Fibroblast of skin of right biceps (primary cell): ENCODE measurements around the gene SYP.

Source experiments
- DNase-seq: peaks from one replicate; pipeline ENCODE4 v3.0.0-alpha.2; 2013

The SYP gene

DNA sequence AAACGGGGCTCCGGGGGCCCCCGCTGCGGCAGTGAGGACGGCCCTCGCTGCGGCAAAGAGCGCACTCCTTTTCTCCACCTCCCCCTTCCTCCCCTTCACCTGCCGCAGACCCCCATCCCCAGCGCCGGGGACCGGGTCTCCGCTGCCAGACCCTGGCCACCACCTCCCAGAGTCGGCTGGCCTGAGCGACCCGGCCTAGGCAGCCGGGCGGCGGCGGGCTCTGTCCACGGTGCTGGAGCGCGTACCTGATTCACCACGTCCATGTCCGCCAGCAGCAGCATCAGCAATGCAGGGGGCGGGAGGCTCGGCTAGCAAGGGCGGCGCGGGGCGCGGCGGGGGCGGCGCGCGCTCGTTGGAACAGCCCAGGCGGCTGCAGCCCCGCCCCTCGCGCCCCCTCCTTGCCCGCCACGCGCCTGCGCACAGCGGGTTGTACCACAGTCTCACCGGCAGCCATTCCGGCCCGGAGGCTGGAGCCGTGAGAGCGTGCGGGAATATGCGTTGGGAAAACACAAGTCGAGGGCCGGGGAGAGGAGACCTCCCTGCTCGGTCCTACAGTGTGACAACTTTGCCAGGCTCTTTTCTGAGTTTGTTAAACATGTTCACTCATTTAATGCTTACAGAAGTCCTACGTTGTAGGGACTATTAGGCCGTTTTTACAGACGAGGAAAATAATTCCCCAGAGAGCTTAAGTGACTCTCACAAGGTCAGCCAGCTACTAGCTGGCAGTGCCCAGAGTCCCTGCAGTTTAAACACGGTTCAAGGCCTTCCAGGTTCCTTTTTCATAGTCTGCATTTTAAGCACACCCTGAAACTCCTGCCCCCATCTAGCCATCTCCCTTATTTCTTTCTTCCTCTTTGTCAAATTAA, at the start of gene SYP:
SYP (minus strand) TSS at position 288 of the 866 bp plus-strand sequence; CDS start at position 281, 7 bp downstream.
- peak; percentile 87 for DNase-seq

DNA sequence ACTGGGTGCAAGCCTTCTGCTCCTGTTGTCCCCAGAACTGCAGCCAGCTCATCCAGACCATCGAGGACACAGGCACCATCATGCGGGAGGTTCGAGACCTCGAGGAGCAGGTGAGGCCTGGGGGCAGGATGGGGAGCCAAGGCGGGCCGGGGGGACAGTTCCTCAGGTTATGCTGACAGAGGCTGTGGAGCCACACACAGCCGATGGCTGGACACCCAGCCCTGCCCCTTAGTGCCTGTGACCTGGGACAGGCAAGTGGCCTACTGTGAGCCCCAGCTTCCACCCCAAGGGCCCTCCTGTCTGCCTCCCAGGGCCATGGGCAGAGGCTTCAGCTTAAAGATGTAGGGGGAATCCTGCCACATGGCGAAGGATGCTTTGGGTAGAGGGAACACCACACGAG, 49.6 kb upstream of the SYP start:
- no peak for DNase-seq

DNA sequence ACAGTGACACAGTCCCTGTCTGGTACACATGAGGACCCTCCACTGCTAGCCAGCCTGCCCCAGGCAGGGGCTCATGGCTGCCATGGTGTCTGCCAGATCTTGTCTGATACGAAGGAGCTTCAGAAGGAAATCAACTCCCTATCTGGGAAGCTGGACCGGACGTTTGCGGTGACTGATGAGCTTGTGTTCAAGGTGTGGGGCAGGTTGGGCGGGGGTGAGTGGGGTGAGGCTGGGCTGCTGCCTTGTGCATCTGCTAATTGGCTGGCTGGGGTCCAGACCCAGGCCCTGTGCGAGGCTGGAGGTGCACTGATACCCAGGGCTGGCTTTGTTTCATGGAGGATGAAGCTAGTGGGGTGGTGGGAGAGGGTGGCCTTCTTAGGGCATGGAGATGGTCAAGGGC, 49.1 kb upstream of the SYP start:
- no peak for DNase-seq

DNA sequence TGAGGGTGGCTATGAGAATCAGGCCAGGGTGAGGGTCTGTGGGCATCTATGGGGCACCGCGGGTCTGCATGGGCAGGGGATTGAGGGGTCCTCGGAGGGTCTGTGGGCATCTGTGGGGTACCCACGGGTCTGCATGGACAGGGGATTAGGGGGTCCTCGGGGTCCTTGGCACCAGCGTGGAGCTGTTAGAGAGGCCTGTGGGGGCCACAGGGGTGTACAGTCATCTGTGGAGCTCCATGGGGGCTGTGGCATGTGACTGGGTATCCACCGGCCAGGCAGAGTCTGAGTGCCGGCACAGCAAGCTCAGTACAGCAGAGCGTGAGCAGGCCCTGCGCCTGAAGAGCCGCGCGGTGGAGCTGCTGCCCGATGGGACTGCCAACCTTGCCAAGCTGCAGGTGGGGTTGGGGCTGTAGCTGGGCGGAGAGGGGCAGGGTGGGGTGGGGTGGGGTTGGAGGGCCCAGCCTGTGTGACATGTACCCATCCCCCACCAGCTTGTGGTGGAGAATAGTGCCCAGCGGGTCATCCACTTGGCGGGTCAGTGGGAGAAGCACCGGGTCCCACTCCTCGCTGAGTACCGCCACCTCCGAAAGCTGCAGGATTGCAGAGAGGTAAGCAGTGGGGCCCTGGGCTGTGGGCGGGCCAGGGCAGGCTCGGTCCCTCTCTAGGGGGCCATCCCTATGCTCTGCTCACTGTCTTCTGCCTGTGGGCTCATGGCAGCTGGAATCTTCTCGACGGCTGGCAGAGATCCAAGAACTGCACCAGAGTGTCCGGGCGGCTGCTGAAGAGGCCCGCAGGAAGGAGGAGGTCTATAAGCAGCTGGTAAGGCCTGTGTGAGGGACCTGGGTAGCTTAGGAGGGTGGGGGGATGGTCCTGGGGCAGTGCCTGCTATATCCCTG, 48.2 kb upstream of the SYP start:
- DNase-seq: no peak

DNA sequence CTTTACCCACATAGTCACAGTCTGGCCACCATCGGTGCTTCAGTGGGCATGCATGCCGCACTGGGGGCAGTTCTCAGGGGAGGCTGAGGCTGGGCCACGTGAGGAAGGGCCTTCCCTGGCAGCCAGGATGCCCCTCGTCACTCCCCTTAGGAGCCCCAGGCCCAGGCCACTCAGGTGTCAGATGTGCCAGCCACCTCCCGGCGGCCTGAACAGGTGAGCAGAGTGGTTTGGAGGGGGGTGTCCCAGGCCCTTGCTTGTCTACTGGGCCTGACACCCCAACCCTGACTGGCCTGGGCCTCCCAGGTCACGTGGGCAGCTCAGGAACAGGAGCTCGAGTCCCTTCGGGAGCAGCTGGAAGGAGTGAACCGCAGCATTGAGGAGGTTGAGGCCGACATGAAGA, 47.4 kb upstream of the SYP start:
- DNase-seq: no peak

DNA sequence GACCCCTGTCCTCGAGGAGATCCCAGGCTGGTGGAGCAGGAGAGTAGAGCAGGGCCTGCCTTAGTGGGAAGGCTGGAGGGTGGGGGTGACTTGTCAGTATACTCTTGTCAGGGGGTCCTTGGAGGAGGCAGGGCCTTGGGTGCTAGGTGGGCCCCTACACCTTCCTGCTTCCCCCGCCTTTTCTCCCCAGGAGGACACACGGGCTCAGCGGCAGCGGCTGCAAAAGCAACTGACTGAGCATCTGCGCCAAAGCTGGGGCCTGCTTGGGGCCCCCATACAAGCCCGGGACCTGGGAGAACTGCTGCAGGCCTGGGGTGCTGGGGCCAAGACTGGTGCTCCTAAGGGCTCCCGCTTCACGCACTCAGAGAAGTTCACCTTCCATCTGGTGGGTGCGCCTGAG, 46.5 kb upstream of the SYP start:
- no peak for DNase-seq

DNA sequence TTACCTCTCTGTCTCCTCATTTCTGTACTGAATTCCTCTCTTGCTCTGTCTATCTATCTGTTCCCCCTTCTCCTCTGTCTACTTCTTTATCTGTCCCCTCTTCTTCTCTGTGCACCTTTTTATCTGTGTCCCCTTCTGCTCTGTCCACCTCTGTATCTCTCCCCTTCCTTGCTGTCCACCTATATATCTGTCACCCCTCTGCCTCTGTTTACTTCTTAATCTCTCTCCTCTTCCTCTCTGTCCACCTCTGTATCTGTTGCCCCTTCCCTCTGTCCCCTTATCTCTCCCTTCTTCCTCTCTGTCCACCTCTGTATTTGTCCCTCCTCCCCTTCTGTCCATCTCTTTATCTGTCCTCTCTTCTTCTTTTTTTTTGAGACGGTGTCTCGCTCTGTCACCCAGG, 44.2 kb upstream of the SYP start:
- no peak for DNase-seq

DNA sequence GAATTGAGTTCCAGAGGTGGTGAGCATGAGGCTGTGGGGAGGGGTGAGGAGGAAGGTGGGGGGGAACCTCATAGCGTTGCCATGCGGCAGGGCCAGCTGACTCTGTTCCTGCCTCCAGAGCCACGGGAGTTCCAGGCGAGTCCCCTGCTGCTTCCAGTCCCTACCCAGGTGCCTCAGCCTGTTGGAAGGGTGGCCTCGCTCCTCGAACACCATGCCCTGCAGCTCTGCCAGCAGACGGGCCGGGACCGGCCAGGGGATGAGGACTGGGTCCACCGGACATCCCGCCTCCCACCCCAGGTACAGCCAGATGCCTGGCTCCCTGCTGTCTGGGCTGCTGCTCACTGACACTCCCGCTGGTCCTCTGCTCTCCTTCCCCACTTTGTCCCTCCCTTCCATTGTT, 43.2 kb upstream of the SYP start:
- DNase-seq: no peak

DNA sequence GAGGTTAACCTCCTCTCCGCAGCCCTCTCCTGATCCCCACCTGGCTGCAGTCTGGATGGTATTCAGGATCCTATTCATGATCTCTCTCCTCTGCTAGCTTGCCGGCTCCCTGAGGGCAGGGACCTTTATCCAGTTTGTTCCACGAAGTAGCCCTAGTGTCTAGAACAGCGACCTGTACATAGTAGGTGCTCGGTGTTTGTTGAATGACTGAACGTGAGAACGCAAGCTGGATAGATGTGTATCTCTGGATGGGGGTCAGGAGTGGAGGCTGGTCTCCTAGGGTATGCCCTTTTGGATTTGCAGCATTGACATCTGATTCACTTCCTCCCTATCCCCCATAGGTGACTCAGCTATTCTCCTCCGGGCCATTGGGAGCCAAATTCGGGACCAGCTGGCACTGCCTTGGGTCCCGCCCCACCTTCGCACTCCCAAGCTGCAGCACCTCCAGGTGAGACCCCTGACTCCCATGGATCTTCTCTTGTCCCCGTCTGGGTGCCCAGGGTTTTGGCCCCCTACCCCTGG, 42.6 kb upstream of the SYP start:
- DNase-seq: no peak

DNA sequence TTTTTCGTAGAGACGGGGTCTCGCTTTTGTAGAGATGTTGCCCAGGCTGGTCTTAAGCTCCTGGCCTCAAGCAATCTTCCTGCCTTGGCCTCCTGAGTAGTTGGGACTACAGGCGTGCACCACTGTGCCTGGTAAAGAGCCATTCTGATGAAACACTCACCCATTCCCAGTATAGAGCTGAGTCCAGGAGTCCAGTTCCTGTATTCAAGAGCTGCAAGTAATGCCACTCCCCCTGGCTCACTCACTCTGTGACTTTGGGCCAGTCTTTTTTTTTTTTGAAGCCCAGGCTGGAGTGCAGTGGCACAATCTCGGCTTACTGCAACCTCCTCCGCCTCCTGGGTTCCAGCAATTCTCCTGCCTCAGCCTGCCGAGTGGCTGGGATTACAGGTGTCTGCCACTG, 38.7 kb upstream of the SYP start:
- DNase-seq: no peak

DNA sequence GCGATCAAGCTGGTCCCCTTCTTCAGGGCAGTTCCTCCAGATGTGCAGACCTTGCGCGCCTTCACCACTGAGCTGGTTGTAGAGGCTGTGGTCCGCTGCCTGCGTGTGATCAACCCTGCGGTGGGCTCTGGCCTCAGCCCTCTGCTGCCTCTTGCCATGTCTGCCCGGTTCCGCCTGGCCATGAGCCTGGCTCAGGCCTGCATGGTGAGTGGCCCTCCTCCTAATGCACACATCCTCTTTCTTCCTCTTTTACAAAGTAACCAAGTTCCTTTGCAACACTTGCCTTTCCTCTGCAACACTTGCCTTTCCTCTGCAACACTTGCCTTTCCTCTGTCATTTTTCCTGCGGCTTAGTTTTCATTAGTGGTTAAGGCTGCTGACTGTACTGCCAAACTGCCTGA, 37.1 kb upstream of the SYP start:
- DNase-seq: no peak

DNA sequence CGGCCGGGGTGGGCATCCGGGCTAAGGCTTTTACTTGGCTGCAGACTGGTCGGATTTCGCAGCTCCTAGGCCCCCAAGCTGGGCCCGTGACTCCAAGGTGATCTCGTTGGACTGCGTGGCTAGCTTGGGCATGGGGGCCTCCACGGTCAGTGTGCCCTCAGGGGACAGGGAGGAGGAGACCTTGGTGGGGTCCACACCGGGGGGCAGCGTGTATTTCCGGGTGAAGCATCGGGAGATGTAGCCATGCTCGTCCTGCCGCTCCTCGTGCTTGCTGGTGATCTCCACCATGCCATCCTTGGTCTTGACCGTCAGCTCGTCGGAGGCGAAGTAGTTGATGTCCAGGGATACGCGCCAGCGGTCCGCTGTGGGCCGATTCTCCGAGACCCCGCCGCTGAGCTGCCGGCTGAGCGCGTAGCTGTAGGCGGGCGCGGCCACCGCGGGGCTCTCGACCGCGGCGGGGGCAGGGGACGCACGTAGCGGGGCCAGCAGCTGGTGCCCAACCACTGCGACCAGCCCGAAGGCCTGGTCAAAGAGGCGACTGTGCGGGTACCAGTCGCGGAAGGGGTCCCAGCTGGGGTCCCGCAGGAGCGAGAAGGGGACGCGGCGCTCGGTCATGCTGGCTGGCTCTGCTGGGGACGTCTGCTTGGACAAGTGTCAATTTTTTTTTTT, 34.0 kb upstream of the SYP start:
- no peak for DNase-seq

DNA sequence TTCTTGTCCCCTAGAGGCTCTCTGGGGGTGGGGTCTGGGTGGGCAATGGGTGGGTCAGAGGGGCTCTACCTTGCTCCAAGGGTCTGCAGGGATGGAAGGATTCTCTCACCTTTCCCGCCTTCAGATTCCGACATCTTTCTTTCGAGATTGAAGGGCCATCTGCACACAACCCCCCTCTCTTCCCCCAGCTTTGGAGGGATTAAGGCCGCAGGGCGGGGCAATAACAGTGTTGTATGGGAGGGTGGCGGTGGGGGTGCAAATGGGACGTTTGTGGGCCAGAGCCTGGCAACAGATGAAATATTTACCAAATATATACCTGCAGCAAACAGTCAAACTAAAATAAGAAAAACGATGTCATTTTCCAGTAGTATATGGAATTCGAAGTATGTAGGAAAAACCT, 33.2 kb upstream of the SYP start, which contains the start of gene CACNA1F:
CACNA1F (minus strand) TSS at position 165 of the 400 bp plus-strand sequence; CDS start at position 134, 31 bp downstream.
- DNase-seq: no peak

DNA sequence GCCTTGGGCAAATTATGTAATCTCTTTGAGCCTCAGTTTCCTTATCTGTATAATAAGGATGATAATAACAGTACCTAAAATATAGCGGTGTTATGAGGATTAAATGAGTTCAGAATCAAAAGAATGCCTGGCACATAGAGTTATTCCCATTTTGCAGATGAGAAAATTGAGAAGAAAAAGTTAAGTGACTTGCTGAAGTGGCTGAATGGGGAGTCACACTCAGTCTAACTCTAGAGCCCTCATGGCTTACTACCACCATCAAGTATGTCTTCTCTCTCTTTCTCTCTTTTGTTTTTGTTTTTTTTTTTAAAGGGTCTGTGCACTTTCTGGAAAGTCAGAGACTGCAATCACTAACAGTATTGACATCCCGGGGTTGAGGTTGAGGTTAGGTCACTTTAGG, 32.5 kb upstream of the SYP start:
- DNase-seq: no peak

DNA sequence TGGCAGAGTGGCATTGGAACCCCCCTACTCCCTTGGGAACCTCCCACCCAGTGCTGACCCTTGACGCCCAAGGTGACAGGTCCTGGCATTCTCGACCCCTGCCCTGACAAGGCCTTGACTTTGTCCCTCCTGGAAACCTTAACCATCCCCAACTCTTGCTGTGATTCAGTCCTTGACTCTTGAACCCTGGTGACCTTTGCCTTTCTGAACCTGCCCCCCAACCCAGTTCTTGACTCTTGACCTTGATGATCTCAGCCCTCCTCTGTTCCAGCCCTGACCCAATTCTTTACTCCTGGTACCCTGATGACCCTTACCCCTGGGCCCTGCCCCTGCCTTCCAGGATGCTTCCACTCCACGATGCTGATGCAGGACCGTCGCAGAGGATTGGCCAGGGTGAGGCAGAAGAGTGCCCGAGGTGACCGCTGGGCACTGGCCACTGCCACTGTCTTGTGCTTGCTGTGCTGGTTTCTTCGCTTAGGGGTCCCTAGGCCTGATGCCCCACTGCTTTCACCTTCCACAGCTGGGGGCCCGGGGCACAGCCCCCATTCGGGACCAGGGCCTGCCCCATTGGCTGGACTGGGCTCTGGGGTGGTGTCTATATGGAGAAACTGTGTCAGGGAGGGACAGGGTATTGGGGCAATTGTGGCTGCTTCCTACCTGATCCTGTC, 31.5 kb upstream of the SYP start:
- DNase-seq: no peak

DNA sequence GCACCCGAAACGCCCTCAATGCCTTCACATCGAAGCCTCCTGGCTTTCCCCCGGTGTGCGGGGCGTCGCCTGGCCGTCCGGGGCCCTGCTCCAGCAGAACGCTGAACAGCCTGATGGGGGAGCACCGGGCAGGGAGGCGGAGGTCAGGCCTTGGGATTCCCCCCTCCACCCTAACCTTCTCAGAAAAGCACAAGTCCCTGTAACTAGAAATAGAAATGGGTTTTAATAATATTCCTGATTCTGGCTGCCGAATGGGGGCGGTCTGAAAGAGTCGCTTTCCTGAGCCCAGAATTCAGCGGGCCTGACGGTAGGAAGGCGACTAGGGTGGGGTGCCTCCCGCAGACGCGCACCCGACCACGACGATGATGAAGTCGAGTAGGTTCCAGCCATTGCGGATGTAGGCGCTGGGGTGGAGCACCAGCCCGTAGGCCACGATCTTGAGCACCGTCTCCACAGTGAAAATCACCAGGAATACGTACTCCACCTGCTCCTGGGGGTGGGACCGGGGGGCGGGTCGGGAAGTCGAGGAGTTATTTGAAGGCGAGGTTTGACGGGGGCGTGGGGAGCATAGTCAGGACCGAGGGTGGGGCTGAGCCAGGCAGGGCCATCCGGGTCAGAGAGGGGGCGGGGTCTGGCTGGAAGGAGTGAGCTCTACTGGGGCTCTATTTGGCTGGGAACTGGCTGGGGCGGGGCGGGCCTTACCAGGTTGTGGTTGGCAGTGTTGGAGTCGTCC, 30.7 kb upstream of the SYP start:
- no peak for DNase-seq

DNA sequence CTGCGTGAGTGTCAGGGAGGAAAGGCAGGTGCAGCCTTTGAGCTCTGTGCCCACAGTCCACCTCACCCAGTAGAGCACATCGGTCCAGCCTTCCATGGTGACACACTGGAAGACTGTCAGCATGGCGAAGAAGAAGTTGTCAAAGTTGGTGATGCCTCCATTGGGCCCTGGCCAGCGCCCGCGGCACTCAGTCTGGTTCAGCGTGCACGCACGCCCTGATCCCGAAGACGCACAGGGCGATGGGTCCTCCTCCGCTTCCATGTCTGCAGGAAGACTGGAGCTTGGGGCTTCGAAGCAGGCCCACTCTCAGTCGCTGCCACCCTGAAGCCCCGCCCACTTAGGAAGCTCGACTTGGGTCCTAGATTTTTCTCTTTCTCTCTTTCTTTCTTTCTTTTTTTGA, 28.2 kb upstream of the SYP start:
- no peak for DNase-seq

DNA sequence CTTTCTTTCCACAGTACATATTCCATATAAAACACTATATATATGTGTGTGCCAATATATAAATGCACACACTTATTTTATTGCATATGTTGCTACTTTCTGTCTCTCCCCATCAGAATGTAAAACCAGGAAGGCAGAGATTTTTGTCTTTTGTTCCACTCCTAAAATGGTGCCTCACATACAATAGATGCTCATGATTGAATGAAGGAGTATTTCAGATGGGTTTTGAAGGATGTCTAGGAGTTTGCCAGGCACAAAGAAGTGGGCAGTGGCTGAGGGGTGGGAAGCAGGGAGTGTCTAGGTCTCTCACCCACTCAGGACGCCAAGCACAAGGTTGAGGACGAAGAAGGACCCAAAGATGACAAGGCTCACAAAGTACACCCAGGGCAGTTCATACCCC, 27.7 kb upstream of the SYP start:
- no peak for DNase-seq

DNA sequence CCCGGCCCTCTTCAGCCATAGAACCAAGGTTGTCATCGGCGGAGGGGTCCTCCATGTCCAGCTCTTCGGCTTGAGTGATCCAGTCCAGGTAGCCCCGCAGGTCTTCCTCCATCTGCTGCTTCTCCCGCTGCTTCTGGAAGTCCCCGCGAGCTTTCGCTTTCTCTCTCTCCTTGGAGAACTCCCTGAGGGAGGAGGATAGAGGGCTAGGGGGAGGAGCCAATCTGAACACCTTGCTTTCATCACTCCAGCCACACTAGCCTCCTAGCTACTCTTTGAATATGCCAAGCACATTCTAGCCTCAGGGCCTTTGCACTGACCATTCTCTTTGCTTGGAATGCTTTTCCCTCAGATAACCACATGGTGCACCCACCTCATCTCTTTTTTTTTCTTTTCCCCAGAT, 27.0 kb upstream of the SYP start:
- DNase-seq: no peak

DNA sequence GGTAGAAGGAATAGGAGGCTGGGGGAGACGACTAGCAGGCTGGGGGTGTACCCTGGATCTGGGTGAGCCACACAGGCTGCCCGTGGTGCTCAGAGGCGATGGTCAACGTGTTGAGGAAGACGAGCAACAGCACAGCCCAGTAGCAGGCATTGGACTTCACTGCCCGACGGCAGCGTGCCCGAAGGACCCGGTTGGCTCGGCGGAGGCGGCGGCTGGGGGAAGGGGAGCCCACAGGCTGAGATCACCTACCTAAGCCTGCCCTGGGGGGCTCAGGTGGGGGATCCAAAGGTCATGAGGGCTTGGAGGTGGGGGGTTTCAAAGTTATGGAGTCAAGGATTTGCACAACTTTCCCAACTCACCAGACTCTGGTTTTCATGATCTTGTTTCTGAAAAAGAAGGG, 25.9 kb upstream of the SYP start:
- DNase-seq: no peak

DNA sequence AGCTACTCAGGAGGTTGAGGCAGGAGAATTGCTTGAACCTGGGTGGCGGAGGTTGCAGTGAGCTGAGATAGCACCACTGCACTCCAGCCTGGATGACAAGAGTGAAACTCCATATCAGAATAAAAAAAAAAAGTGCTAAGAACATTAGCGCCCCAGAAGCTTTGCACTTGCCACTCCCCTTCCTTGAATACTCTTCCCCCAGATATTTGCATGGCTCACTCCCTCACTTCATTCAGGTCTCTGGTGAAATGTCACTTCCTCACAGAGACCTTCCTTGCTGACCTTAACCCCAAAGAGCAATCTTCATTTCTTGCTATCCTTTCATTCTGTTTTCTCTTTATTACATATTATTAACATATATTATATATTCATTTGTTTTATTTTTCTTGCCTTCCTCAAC, 21.9 kb upstream of the SYP start:
- DNase-seq: no peak

DNA sequence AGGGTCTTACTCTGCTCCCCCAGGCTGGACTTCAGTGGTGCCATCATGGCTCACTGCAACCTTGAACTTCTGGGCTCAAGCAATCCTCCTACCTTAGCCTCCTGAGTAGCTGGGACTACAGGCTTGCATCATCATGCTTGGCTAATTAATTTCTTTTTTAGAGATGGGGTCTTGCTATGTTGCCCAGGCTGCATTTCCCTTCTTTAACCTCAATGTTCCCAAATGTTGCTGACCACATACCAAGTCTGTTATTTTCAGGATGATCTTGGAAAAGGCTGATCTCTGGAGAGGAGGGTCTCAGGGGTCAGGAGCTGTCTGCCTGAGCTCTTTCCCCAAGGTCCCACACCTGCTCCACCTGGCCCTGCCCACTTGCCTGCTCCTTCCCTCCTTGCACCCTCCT, 20.1 kb upstream of the SYP start:
- no peak for DNase-seq
